NCI-H2107 treated with DMSO at 0.1 percent for 48 hours (cell line): ENCODE measurements around the gene CENPS.
"Not testable (repeated sequence)": the region's sequence is repeated elsewhere in the genome, so short reads cannot be mapped to it uniquely, and the experiment has no call there.

Source experiments
- DNase-seq: peaks from one replicate; lab custom pipeline; 2025; ENCODE audit not compliant: unreplicated experiment; lab: John Stamatoyannopoulos, UW

CENPS gene

DNA sequence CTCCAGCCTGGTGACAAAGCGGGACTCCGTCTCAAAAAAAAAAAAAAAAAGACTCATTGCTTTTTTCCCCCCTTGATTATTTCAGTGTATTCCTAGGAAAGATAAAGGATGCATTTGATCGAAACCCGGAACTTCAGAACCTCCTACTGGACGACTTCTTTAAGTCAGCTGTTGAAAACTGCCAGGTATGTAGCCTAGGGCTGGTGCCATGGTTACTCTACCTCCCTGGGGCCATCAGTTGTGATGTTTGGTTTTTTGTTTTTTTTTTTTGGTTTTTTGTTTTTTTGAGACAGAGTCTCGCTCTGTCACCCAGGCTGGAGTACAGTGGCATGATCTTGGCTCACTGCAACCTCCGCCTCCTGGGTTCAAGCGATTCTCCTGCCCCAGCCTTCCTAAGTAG, 11.5 kb upstream of the CENPS start:
- DNase-seq: not testable (repeated sequence)

DNA sequence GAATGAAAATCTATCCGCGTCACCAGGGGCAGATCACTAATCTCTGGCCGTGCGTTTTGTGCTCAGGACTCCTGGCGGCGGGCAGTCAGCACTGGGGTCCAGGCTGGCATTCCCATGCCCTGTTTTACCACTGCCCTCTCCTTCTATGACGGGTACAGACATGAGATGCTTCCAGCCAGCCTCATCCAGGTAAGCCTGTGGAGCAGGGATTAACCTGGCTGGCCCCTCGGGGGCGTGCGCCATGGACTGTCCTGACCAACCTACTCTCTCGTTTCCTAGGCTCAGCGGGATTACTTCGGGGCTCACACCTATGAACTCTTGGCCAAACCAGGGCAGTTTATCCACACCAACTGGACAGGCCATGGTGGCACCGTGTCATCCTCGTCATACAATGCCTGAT, 10.9 kb upstream of the CENPS start:
- DNase-seq: no peak

DNA sequence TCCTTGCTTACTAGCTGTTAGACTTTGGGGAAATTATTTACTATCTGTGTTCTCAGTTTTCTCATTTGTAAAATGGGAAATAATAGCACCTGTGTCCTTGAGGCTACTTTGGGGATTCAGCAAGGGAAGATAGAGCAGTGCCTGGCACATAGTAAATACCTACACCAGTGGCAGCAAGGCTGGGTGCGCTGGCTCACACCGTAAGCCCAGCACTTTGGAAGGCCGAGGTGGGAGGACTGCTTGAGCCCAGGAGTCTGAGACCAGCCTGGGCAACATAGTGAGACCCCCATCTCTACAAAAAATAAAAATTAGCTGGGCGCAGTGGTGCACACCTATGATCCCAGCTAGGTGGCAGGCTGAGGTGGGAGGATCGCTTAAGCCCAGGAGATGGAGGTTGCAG, 8.6 kb upstream of the CENPS start:
- no peak for DNase-seq

DNA sequence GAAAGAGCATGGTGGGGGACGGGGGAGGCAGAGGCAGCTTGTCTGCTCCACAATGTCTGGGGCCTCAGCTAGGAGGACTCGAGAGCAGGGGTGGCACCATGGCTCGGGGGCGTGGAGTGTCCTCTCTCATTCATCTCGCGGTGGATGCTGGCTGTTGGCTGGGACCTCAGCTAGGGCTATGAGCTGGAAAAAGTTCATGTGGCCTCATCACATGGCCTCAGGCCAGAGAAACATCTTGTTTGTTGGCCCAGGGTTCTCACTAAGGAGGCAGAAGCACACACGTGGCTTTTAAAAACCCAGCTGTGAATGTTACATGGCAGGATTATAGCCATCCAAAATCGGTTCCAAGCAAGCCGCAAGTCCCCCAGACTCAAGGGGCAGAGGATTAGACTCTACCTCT, 6.2 kb upstream of the CENPS start:
- no peak for DNase-seq

DNA sequence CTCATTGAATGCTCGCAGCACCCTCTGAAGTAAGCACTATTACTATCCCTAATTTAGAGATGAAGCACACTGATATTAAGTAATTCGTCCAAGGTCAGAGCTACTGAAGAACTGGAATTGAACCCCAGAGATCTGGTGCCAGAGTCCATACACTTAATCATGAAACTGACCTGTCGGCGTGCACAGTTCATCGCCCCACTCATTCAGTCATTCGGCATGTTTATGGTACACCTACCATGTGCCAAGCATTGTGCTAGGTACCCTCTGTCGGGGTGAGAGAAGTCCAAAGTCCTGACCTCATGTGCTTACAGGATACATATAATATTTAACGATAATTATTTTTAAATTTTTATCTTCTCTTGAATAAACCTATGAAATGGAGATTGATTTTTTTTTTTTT, 5.6 kb upstream of the CENPS start:
- no peak for DNase-seq

DNA sequence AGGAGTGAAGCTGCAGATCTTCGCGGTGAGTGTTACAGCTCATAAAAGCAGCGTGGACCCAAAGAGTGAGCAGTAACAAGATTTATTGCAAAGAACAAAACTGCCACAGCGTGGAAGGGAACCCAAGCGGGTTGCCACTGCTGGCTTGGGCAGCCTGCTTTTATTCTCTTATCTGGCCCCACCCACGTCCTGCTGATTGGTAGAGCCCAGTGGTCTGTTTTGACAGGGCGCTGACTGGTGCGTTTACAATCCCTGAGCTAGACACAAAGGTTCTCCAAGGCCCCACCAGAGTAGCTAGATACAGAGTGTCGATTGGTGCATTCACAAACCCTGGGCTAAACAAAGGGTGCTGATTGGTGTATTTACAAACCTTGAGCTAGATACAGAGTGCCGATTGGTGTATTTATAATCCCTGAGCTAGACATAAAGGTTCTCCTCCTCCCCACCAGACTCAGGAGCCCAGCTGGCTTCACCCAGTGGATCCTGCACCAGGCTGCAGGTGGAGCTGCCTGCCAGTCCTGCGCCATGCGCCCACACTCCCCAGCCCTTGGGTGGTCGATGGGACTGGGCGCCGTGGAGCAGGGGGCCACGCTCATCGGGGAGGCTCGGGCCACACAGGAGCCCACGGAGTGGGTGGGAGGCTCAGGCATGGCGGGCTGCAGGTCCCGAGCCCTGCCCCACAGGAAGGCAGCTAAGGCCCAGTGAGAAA, 4.3 kb upstream of the CENPS start:
- not testable (repeated sequence) for DNase-seq

- DNase-seq: not testable (repeated sequence)
Observed at GRCh38 chr1:10426535-10426848, 3.7 kb upstream of the CENPS start.

GRCh38 chr1:10428984-10429383, 1.2 kb upstream of the CENPS start:
- DNase-seq: no peak

DNA sequence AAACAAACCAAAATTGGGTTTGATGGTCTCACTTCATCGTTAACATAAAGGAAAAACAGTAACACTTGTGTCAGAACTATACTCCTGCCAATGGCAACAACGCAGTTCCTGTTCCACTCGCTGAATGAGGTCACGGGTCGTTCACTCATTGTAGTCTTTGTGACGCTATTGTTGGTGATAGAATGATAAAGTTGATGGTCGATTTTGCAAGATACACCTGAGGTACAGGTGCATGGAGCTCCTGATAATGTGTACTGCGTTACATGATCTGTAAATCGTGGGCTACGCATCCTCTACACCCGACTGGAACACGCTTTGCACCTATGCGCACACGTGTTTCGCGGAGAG, 391 bp upstream of the CENPS start:
- DNase-seq: no peak

GRCh38 chr1:10431070-10431730, 967 bp downstream of the CENPS start:
- DNase-seq: no peak

DNA sequence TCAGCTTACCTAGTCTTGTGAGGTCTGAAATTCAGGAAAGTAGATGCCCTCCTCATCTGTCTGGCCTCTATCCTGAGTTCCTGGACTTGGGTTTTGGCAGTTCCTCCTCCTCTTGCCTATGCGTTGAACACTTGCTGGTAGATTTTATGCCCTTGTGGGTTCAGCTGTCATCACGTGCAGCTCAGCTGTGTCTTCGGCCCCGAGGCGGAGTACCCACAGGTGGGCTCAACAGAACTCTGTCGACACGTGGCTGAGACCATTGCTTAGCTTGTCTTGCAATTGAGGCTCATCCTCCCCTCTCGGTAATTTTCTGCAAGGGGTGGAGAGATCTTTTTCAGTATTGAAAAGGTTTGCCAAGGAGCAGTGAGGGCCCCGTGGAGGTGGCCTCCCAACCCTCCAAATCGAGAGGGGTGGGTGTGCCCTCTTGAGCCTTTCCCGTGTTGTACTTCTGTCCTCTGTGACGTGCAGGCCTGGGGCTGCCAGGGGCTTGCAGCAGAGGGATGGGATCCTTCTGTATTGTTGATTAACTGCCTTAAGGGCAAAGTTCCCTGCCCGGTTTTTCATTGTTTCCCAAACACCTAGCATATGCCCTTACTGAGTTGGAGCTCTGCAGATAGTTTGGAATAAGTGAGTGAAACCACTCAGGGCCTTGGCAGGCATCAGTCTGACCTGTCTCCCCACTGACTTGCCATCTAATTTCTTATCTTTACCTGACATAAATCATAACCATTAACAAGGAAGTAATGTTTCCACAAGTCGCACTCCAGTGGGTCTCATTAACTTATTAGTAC, 2.9 kb downstream of the CENPS start:
- no peak for DNase-seq

DNA sequence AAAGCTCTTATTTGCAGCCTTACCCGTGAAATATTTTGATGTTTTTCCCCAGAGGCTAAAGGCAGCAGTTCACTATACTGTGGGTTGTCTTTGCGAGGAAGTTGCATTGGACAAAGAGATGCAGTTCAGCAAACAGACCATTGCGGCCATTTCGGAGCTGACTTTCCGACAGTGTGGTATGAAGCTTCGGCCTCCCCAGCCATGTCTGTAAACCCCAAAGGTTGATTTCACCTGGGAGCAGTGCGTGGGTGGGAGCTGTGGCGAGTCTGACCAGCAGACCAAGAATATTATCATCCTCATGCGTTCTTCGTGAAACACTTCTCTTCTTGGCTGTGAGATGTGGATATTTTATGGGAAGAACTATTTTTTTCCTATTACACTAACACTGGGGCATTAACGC, 3.6 kb downstream of the CENPS start:
- no peak for DNase-seq

GRCh38 chr1:10434590-10434989, 4.4 kb downstream of the CENPS start:
- DNase-seq: no peak

GRCh38 chr1:10437052-10437451, 6.8 kb downstream of the CENPS start:
- no peak for DNase-seq

DNA sequence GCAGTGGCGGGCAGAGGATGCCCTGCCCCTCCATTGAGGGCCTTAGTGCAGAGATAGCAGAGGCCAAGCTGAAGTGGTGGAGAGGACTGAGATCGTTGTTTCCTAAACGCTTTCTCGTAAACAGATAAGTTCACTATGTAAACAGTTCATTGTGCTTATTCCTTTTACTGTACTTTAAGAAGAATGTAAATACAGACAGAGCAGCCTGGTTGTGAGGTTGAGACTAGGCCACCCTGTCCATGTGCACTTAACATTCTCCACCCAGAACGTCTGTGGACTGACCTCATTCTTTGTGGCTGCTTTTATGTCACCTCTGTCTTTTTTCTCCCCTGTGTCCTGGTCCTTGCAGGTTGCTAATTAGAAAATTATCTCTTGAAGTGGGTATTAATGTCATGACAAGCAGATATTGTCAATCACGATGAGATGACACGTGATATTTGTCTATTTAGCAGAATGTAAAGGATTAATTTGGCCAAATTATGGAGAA, 8.5 kb downstream of the CENPS start:
- DNase-seq: no peak

GRCh38 chr1:10440305-10440704, 10.1 kb downstream of the CENPS start:
- DNase-seq: no peak

GRCh38 chr1:10440794-10441193, 10.6 kb downstream of the CENPS start:
- DNase-seq: no peak

DNA sequence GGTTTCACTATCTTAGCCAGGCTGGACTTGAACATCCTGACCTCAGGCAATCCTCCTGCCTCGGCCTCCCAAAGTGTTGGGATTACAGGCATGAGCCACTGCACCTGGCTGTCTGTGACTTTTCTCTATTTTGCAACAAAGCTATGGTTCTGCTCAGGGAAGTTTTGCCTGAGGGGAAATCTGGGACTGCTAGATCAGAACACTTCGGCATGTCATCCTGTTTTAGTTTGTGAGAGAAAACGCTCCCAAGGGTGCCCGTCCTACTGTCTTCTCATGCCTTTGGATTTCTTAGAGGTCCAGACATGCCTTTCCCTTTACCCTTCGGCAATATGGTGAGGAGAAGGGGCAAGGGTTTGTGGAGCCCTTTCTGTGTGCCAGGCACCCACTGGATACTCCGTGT, 14.0 kb downstream of the CENPS start:
- DNase-seq: no peak

- no peak for DNase-seq
Observed at GRCh38 chr1:10444795-10445397, 14.7 kb downstream of the CENPS start.

DNA sequence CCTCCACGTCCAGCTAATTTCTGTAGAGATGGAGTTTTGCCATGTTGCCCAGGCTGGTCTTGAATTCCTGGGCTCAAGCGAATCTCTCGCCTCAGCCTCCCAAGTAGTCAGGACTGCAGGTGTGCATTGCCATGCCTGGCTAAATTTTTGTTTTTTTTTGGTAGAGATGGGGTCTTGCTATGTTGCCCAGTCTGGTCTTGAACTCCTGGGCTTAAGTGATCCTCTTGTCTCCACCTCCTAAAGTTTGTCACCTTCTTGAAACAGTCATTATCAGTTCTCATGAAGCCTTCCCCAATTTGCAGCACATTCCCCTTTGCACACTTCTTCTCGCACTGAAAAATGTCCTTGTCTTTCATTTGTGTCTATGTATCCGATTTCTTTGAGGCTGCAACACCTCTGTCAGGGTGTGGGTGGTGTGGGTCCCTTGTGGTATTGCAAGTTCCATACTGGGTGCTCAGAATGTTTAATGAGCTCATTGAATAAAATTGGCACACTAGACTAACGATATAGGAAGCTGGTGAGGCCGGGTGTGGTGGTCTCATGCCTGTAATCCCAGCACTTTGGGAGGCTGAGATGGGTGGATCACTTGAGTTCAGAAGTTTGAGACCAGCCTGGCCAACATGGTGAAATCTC, 16.7 kb downstream of the CENPS start:
- DNase-seq: no peak

DNA sequence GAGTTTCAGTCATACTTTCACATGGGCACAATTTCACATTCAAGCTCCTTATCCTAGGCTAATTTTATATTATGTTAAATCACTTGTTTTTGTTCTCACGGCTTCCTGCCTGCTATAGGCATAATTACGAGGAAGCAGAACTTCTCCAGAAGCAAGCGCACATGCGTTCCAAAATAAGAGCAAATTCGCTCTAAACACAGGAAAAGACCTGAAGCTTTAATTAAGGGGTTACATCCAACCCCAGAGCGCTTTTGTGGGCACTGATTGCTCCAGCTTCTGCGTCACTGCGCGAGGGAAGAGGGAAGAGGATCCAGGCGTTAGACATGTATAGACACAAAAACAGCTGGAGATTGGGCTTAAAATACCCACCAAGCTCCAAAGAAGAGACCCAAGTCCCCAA, 19.5 kb downstream of the CENPS start, which contains the start of gene CORT:
Gene CORT, plus strand, starts transcription at position 281 of the 400 bp plus-strand sequence. CDS start 193 bp downstream, outside the sequence.
- DNase-seq: no peak
